Stimulated activated CD8-positive, alpha-beta memory T cell treated with anti-CD3 and anti-CD28 coated beads, Interleukin-15, amount 100 ng/mL, for 24 hours (primary cell): ENCODE results near the gene SUCLG1.

ENCODE experiments used
- DNase-seq: peaks from one replicate; pipeline ENCODE4 v3.0.0-alpha.2; 2020; ENCODE audit warnings: low read depth

The SUCLG1 gene

DNA sequence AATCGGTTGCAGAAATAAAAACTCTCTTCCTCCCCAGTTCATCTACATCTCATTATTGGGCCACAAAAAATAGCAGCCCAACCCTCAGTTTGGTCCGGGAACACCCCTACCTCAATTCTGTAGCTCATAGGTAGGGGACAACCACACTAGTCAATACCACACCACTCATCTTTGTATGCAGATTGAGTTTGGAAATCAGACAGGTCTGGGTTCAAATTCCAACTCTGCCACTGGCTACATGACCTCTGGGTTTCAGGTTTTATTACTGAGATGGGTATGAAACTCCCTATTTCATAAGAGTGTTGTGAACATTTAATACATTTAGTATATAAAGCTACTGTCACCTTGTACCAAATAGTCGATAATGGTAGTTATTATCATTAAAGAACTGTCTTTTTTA lies 2.2 kb upstream of the SUCLG1 start:
- no peak for DNase-seq

DNA sequence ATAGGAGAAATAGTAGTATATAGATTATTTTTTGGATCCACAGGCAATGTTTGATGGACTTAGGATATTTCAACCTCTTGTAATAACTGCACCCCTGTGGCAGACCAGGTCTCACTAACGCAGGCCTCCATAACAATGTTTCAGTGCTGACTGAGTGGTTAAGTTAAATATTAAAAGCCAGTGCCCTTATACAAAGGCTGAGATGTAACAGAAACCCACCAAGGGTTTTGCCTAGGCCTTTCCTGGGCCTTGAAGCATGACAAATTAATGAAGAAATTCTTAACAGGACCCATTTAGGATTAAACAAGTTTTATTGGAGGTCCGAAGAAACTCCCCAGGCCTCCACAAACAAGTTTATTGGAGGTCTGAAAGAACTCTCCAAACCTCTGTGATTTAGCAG lies 1.6 kb upstream of the SUCLG1 start:
- no peak for DNase-seq

DNA sequence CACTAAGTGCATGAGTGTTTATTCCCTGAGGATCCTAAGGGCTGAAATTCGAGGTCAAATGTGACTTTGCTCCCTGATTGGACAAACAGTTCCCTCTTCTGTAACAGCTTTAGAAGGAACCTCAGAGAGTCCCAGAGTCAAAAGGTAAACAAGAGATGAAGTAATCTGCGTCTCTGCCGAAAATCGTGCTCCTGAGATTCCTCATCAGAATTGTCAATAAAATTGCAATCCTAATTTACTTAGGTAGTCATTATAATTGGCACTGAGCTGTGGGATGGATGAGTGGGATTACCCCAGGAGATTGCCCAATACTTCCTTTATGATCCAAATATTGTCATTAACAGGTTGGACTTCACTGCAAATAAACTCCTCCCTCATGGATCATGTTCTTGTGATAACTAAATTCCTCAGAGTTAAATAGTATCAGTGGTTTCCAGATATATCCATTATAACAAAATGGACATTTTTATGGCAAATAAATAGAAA lies 907 bp upstream of the SUCLG1 start:
- no peak for DNase-seq

- DNase-seq: no peak
These were observed 496 bp downstream of the SUCLG1 start for GRCh38 chr2:84458551-84459017.

DNA sequence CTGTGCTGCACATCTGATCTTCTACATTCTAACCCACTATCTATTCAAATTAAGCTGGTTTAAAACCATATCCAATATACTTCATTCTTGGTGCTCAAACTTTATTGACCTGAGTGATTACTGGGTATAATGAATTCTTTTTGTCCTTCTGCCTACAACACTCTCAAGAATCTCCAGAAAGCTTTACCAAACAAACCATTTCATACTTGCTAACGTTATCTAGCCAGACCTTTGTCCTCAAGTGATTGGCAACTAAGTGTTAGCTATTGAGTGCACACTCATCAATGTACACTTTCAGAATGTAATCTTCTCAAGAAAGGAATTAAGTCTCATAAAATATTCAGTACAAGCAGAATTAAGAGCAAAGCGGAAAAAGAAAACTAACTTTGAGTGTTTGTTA lies 1.4 kb downstream of the SUCLG1 start:
- DNase-seq: no peak

DNA sequence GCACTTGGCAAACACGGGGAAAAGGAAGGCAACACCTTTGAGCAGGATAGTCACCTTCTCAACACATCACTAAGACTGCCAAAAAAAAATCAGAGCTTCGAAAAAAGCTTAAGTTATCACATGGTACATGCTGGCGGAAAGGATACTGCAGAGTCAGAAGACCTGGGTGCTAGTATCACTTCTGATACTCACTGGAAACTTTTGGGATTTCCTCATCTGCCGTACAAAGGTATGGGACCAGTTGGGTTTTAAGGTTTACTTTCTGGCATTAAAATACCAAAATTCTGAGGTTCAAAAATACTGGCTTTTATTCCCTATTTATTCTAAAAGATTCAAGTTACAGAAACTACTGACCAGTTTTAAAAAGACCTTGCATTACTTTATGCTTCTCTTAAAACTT lies 2.9 kb downstream of the SUCLG1 start:
- no peak for DNase-seq

DNA sequence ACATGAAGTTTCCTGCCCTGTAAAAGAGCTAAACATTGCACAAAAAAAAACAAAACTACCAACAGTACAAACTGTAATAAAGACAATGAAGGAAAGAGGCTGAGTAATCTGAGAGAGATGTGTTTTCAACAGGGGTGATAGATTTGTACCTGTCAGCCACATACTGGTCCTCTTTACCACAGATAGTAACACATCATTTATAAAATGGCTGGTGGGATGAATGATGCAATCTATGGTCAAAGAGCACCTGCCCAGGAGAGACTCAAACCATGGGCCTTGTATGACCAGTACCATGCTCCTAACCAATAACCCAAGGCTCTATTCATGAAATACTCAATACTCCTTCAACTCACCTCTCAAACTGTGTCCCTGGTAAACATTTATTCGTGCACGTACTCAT lies 4.5 kb downstream of the SUCLG1 start:
- no peak for DNase-seq

GRCh38 chr2:84452624-84453023 lies 6.5 kb downstream of the SUCLG1 start:
- no peak for DNase-seq

GRCh38 chr2:84451579-84451978 lies 7.5 kb downstream of the SUCLG1 start:
- DNase-seq: no peak

DNA sequence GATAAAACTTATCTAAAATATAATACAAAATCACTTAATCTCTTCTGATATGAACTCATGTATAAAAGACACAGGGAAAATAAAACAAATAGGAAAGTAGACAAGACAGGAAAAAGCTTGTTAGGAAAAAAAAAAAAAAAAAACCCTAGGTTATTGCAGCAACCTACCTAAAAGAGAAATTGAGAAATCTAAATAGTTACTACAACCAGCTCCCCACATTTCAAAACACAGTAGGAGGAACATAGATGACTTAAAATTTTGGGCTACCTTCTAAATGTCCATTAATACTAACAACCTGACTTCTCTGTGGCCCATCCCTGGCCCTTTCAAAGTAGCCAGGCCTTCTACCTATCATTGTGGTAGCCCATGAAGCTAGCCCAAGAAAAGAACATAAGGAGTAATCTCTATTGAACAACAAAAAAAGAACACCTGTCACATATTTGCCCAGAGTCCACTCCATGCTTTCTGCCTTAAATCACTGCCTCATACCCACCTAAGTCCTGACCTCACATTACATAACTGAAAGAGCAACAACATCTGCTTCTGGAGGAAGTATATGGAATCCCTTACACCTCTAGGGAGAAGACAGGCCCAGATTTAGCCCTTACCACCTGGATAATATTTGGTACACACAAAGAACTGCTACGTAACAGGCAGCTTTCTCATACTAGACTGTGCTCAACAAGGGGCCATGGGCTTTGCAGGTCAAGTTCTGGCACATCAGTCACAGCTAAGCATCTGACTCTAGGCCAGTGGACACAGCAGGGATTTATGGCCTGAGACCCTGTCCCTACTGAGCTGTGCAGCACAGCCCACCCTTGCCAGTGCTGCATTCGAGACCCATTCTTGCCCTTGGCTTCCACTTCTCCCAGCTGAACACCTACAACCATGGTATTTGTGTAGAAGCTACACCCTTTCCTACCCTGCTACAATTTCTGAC lies 8.5 kb downstream of the SUCLG1 start:
- no peak for DNase-seq

- DNase-seq: no peak
These were observed 9.4 kb downstream of the SUCLG1 start for GRCh38 chr2:84449711-84450110.

GRCh38 chr2:84449055-84449454 lies 10.0 kb downstream of the SUCLG1 start:
- DNase-seq: no peak

- no peak for DNase-seq
These were observed 15.6 kb downstream of the SUCLG1 start for GRCh38 chr2:84443477-84443876.

GRCh38 chr2:84442888-84443287 lies 16.2 kb downstream of the SUCLG1 start:
- DNase-seq: no peak

- DNase-seq: no peak
These were observed 17.6 kb downstream of the SUCLG1 start for GRCh38 chr2:84441505-84441904.

- no peak for DNase-seq
These were observed 18.0 kb downstream of the SUCLG1 start for GRCh38 chr2:84441036-84441435.

GRCh38 chr2:84435345-84436025 lies 23.6 kb downstream of the SUCLG1 start:
- DNase-seq: no peak

GRCh38 chr2:84429328-84429727 lies 29.8 kb downstream of the SUCLG1 start:
- DNase-seq: no peak

- DNase-seq: no peak
These were observed 31.6 kb downstream of the SUCLG1 start for GRCh38 chr2:84427235-84428138.

GRCh38 chr2:84425310-84425709 lies 33.8 kb downstream of the SUCLG1 start:
- no peak for DNase-seq

- DNase-seq: no peak
These were observed 34.9 kb downstream of the SUCLG1 start for GRCh38 chr2:84424152-84424551.

- no peak for DNase-seq
These were observed 37.3 kb downstream of the SUCLG1 start for GRCh38 chr2:84421791-84422190.
